HG02571 (cell line): Measurements from ENCODE around the gene SMOC1.

Experiments
- ATAC-seq: cut with Tn5 transposase; IDR thresholded peaks from one replicate; pipeline ENCODE4 v1.9.1; 2021; ENCODE audit warnings: mild to moderate bottlenecking, moderate library complexity; ENCODE audit not compliant: unreplicated experiment

SMOC1 gene

GRCh38 chr14:69879175-69880043, at the start of gene SMOC1:
Gene SMOC1 (plus strand): TSS chr14:69879416. CDS start chr14:69879679, 263 bp downstream.
- no peak for ATAC-seq

GRCh38 chr14:69838881-69839416, 40.3 kb upstream of the SMOC1 start:
- no peak for ATAC-seq

GRCh38 chr14:69839661-69840060, 39.6 kb upstream of the SMOC1 start:
- no peak for ATAC-seq

GRCh38 chr14:69841656-69842055, 37.6 kb upstream of the SMOC1 start:
- ATAC-seq, result no peak

- no peak for ATAC-seq
Observed at GRCh38 chr14:69842686-69843420, 36.4 kb upstream of the SMOC1 start.

GRCh38 chr14:69844171-69844570, 35.0 kb upstream of the SMOC1 start:
- ATAC-seq, result no peak

GRCh38 chr14:69845050-69845581, 34.1 kb upstream of the SMOC1 start:
- ATAC-seq, result no peak

- no peak for ATAC-seq
Observed at GRCh38 chr14:69845787-69846186, 33.4 kb upstream of the SMOC1 start.

- ATAC-seq, result no peak
Observed at GRCh38 chr14:69848156-69848555, 31.1 kb upstream of the SMOC1 start.

GRCh38 chr14:69848903-69849391, 30.3 kb upstream of the SMOC1 start:
- ATAC-seq, result no peak

- ATAC-seq, result no peak
Observed at GRCh38 chr14:69850086-69850735, 29.0 kb upstream of the SMOC1 start.

GRCh38 chr14:69850736-69851112, 28.5 kb upstream of the SMOC1 start:
- no peak for ATAC-seq

GRCh38 chr14:69852531-69853321, 26.5 kb upstream of the SMOC1 start:
- no peak for ATAC-seq

- no peak for ATAC-seq
Observed at GRCh38 chr14:69853774-69854173, 25.4 kb upstream of the SMOC1 start.

GRCh38 chr14:69854598-69854997, 24.6 kb upstream of the SMOC1 start:
- ATAC-seq, result no peak

GRCh38 chr14:69855180-69855832, 23.9 kb upstream of the SMOC1 start:
- ATAC-seq, result no peak

- no peak for ATAC-seq
Observed at GRCh38 chr14:69858801-69859200, 20.4 kb upstream of the SMOC1 start.

GRCh38 chr14:69859591-69859990, 19.6 kb upstream of the SMOC1 start:
- no peak for ATAC-seq

- ATAC-seq, result no peak
Observed at GRCh38 chr14:69860221-69860620, 19.0 kb upstream of the SMOC1 start.
